Measurements from ENCODE around the gene CRYGS. TPM values are rescaled to one million over a fixed set of nuclear protein-coding genes. Genes with fewer than 3 reads are reported as not detected.
"Not testable (repeated sequence)": the region's sequence is repeated elsewhere in the genome, so short reads cannot be mapped to it uniquely, and the experiment has no call there.

CRYGS gene
- total RNA-seq, 1 donor = 0.81 TPM

DNA sequence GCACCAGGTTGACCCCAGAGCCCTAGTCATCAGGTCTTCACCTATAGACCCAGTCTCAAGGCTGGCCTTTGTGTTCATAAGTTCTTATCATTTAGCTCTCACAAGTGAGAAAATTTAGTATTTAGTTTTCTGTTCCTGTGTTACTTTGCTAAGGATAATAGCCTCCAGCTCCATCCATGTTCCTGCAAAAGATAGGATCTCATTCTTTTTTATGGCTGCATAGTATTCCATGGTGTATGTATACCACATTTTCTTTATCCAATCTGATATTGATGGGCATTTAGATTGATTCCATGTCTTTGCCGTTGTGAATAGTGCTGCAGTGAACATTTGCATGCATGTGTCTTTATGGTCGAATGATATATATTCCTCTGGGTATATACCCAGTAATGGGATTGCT, 46.2 kb downstream of the CRYGS start:
- not testable (repeated sequence) for DNase-seq (ENCODE audit: low read depth in 2 of 3, low spot score in 2 of 3)

DNA sequence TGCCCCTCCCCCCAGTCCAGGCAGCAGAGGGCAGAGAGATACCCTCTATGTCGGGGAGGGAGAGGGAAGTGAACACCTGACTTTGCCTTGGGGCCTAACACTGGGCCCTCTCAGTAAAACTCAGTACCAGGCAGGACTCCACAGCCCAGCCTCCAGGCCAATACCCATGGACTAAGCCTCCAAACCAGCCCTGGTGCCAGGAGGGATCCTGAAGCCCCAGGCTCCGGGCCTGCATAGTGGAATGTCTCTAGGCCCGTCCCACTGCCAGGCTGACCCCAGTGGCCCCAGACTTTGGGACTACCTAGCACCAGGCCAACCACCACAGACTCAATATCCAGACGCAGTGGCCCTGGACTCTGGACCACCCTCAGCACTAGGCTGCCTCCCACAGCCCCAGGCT, 46.6 kb downstream of the CRYGS start:
- no peak for DNase-seq (ENCODE audit: low read depth in 2 of 3, low spot score in 2 of 3)

DNA sequence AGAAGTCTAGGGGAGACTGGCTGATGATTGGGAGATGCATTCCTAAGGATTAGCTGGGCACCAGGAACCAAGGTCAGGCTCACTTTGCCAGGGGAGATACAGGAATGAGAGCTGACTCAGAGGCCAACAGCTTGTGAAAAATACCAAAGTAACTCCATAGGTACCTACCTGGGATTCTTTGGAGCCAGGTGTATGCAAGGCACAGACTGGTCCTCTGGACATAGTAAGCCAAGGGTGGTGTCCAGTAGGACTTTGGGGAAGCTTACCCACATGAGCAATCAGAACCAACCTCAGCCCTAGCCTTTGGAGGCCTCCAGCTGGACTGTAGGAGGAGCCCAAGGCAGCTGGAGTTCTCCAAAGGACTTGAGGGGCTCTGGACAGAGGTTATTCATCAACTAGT, 47.5 kb downstream of the CRYGS start:
- no peak for DNase-seq (ENCODE audit: low read depth in 2 of 3, low spot score in 2 of 3)

DNA sequence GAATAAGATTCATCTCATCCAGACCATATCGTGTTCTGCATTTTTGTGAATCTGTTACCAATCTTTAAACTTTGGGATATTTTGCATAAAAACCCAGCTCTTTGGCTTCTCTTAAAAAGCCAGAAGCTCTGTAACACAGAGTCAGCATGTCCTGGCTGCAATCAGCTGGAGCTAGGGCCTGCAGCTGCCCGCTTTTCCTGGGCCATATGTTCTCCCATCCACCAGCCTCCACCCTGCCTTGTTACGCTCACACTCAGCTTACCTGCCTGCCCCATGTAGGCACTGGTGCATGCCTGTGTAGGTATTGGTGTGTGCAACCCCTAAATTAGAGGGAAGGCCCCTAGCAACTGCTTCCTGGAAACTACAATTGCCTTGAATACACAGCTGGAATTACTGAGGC, 48.2 kb downstream of the CRYGS start:
- DNase-seq (ENCODE audit: low read depth in 2 of 3, low spot score in 2 of 3) = no peak

DNA sequence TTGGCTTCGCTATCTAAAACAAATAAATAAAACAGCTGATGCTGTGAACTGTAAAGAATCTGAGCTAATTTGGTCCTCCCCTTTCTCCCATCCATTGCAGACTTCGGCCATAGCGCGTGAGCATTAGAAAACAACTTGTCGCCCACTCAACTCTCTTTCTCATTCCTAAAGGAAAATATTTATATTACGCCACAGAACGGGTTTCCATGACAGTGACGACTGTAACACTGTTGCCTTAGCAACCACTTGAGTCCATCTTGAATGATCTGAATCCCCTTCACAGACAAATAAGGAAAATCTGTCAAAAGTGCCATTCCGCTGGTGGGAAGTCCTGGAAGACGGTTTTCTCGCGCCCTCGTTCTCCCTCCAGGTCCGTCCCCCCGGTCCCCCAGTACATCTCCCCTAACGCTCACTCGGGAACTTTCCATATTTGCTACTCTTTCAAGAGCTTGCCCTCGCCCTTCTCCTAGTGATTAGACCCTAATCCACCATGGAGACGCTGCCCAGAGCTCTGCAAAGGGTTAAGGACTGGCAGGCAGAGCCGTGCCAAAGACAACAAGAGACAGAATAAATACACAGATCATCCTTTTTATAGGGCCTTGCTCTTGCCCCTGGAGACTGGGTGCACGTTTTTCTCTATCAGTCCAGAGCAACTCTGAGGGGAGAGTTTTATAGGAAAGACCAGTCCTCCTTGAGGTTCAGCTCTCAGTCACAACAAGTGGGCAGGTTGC, 50.5 kb downstream of the CRYGS start:
- no peak for DNase-seq (ENCODE audit: low read depth in 2 of 3, low spot score in 2 of 3)

DNA sequence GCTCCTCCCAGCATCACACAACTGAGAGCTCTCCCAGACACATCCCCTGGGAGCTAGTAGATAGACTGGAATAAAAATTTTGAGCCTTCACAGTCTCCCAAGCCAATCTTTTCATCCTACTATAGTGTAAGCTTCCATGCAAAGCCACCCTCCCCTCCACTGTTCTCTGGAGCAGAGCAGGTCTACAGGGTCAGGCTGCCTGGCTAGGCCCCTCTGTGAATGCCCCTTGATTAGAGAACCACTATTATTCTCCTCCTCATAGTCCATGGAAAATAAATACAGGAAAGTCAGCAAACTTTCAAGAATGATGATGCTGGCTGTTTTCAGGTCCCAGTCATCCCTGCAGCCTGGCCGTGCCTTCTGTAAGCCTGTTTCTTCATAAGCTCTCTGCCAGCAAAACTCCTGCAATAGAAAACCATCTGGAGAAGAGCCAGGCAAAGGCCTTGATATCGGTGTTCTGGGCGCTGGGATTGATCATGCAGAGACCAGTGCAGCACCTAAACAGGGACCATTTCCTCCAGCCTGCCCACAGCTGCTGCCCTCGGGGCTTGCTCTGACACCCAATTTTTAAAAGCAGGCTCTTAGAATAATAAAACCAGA, 51.7 kb downstream of the CRYGS start:
- no peak for DNase-seq (ENCODE audit: low read depth in 2 of 3, low spot score in 2 of 3)

DNA sequence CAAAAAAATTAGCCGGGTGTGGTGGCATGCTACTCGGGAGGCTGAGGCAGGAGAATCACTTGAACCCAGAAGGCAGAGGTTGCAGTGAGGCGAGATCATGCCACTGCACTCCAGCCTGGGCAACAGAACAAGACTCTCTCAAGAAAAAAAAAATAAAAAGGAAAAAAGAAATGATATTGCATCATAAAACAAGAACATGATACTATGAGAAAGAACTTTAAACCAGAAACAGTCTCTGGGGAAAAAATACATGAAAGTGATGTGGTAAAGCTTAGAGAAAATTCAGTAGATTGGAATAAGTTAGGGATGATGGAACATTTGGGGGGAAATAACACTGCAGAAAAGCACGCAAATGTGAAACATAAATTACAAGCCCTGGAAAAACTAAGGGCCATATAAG, 54.7 kb downstream of the CRYGS start:
- no peak for DNase-seq (ENCODE audit: low read depth in 2 of 3, low spot score in 2 of 3)

Other genes starting within 250 kb of the CRYGS start
- gene DGKG, start 182.1 kb downstream of the CRYGS start, total RNA-seq = 6.2 TPM
- gene TBCCD1, start 23.0 kb upstream of the CRYGS start, total RNA-seq = 19.7 TPM
- 23.4 TPM for gene DNAJB11, start 26.3 kb upstream of the CRYGS start, total RNA-seq
- not detected for gene AHSG, start 68.7 kb upstream of the CRYGS start, total RNA-seq
- gene FETUB, start 96.0 kb upstream of the CRYGS start, total RNA-seq = not detected
- not detected for gene HRG, start 121.6 kb upstream of the CRYGS start, total RNA-seq
- not detected for gene KNG1, start 173.0 kb upstream of the CRYGS start, total RNA-seq
- 299 TPM for gene EIF4A2, start 239.2 kb upstream of the CRYGS start, total RNA-seq

Measured in hematopoietic multipotent progenitor cell (in vitro differentiated cells).